Measurements from ENCODE around the gene PIK3R6. TPM values are rescaled to one million over a fixed set of nuclear protein-coding genes. Genes with fewer than 3 reads are reported as not detected.

PIK3R6 gene
- total and polyA plus RNA-seq, 2 of the 4 experiments (the other 2 are of a cell fraction): not detected

- no peak for TF ChIP-seq NFE2L2 (IDR thresholded peaks at IDR 0.05; ENCODE audit: low read depth, low read length)
Measured at GRCh38 chr17:8798846-8799569, 68.5 kb downstream of the PIK3R6 start, which contains the start of gene MFSD6L (continued).

GRCh38 chr17:8798176-8798845, 69.2 kb downstream of the PIK3R6 start:
- CTCF ChIA-PET: interaction anchor here (0.6 kb wide), 1 partner anchor 336 kb away, joined by 9 read pairs; no protein-coding TSS in a partner anchor

More at GRCh38 chr17:8798176-8798845, 69.2 kb downstream of the PIK3R6 start:
- Histone ChIP-seq H4K8ac (ENCODE audit: low read depth in 2 of 2, low read length in 2 of 2) (no peak overlapping the region), H3K79me1 (ENCODE audit: low read depth in 1 of 2, low read length in 2 of 2) (no peaks in the 10 kb centered on the region), H3K9me3 (ENCODE audit: control insufficient read depth, insufficient read depth, low read length) (no peaks in the 10 kb centered on the region), H3K4me2 (ENCODE audit: low read depth, low read length) (no peak overlapping the region), H2AK9ac (replicated peaks; ENCODE audit: low read depth, low read length, poor library complexity) (no peak overlapping the region), H3K9me1 (ENCODE audit: insufficient read depth, low read length) (no peaks in the 10 kb centered on the region), H3K9ac (ENCODE audit: low read depth, low read length) (no peak overlapping the region), H3K56ac (ENCODE audit: extremely low read depth, insufficient read depth, low read length) (no peak overlapping the region), H3K36me3 (ENCODE audit: control insufficient read depth, insufficient read depth, low read length) (no peaks in the 10 kb centered on the region), H2BK15ac (ENCODE audit: low read depth, low read length) (no peak overlapping the region), H3K18ac (ENCODE audit: low read depth, low read length) (no peak overlapping the region), H2AK5ac (ENCODE audit: low read depth, low read length) (no peak overlapping the region), H3K27me3 (ENCODE audit: control insufficient read depth, insufficient read depth, low read length) (peaks cover 18% of the 10 kb centered on the region; the same call in 1 of the 2 replicates), H4K5ac (ENCODE audit: low read depth, low read length) (no peak overlapping the region), H2BK20ac (ENCODE audit: low read depth, low read length) (no peak overlapping the region), H3K4me1 (ENCODE audit: control insufficient read depth, insufficient read depth, low read length) (no peaks in the 10 kb centered on the region), H3K4ac (ENCODE audit: low read depth, low read length) (no peak overlapping the region), H3K14ac (replicated peaks; ENCODE audit: low read depth, low read length) (no peak overlapping the region), H3K27ac (ENCODE audit: insufficient read depth, low read length) (no peak overlapping the region), H2AFZ (replicated peaks; ENCODE audit: low read length, poor library complexity) (no peak overlapping the region), H2BK120ac (ENCODE audit: low read depth, low read length) (no peak overlapping the region), H2BK5ac (ENCODE audit: low read depth, low read length, poor library complexity, severe bottlenecking) (no peak overlapping the region), H3K23ac (ENCODE audit: low read depth, low read length) (no peak overlapping the region), H4K20me1 (ENCODE audit: insufficient read depth, low read length) (no peaks in the 10 kb centered on the region), H3K4me3 (ENCODE audit: insufficient read depth, low read depth, low read length) (no peak overlapping the region), H4K91ac (ENCODE audit: insufficient read depth, low read depth, low read length) (no peak overlapping the region)
- dilution Hi-C loops (cut with HindIII; ENCODE audit: low sequenced_read_pairs, unreplicated experiment): no loop called here
- intact Hi-C loops (cut with micrococcal nuclease): no loop called here
- ATAC-seq (ENCODE audit: low read depth) (no peak), DNase-seq (no peak)
- WGBS, 2 experiments (ENCODE audit: extremely low coverage in 2 of 2, insufficient read length in 1 of 2): 56% methylated on average over 12 of the region's 23 CpGs; no CpG with 5 or more reads in 1 of the 2 experiments
- in situ Hi-C loops (cut with MboI; ENCODE audit: low sequenced_read_pairs): loop anchor here (25.0 kb wide), 1 partner anchor 739 kb away; no protein-coding TSS in a partner anchor
- POLR2A ChIA-PET (ENCODE audit: unreplicated experiment): no interaction called here
- TF ChIP-seq MXI1 (IDR thresholded peaks at IDR 0.05; ENCODE audit: borderline replicate concordance, low read depth, low read length) (no peak), BHLHE40 (IDR thresholded peaks at IDR 0.05; ENCODE audit: low read depth, low read length) (no peak), RFX5 (IDR thresholded peaks at IDR 0.05; ENCODE audit: low read depth, low read length) (no peak), SMC3 (IDR thresholded peaks at IDR 0.05; ENCODE audit: low read depth, low read length) (no peak)
- no TSS peak for BruUV-seq (replicated peaks)
